ENCODE results near the gene CBARP. TPM values are rescaled to one million over a fixed set of nuclear protein-coding genes. Genes with fewer than 3 reads are reported as not detected.
"Not testable (repeated sequence)": the region's sequence is repeated elsewhere in the genome, so short reads cannot be mapped to it uniquely, and the experiment has no call there.

The CBARP gene
- total RNA-seq, 2 experiments from 2014 or later, result 0.33 to 0.46 TPM

- H3K27ac Mint-ChIP-seq, result peak overlapping the region; percentile 87
- peaks cover 22% of the 10 kb centered on the region for H3K36me3 Mint-ChIP-seq
- H3K9me3 Mint-ChIP-seq, result no peaks in the 10 kb centered on the region
- peak overlapping the region; percentile 92 for H3K4me3 Mint-ChIP-seq
- H3K4me1 Mint-ChIP-seq, result peaks cover 15% of the 10 kb centered on the region
- DNase-seq, result peak; percentile 80
- H3K27me3 Mint-ChIP-seq, result no peaks in the 10 kb centered on the region
Observed at GRCh38 chr19:1252821-1253513, 15.2 kb upstream of the CBARP start.

- no peaks in the 10 kb centered on the region for H3K9me3 Mint-ChIP-seq
- H3K4me3 Mint-ChIP-seq, result peak overlapping the region; percentile 92
- DNase-seq, result peak; percentile 83
- H3K4me1 Mint-ChIP-seq, result peaks cover 10% of the 10 kb centered on the region
- no peaks in the 10 kb centered on the region for H3K27me3 Mint-ChIP-seq
- H3K27ac Mint-ChIP-seq, result peak overlapping the region; percentile 93
- peaks cover 18% of the 10 kb centered on the region for H3K36me3 Mint-ChIP-seq
Observed at GRCh38 chr19:1252221-1252820, 14.5 kb upstream of the CBARP start.

- H3K9me3 Mint-ChIP-seq, result no peaks in the 10 kb centered on the region
- no peaks in the 10 kb centered on the region for H3K27me3 Mint-ChIP-seq
- peak overlapping the region; percentile 92 for H3K4me3 Mint-ChIP-seq
- peak overlapping the region; percentile 93 for H3K27ac Mint-ChIP-seq
- peak; percentile 73 for DNase-seq
- H3K4me1 Mint-ChIP-seq, result peaks cover 9% of the 10 kb centered on the region
- H3K36me3 Mint-ChIP-seq, result peaks cover 17% of the 10 kb centered on the region
Observed at GRCh38 chr19:1251330-1252220, 13.8 kb upstream of the CBARP start.

- H3K9me3 Mint-ChIP-seq, result no peaks in the 10 kb centered on the region
- peak overlapping the region; percentile 93 for H3K27ac Mint-ChIP-seq
Observed at GRCh38 chr19:1250437-1251260, 12.8 kb upstream of the CBARP start.

GRCh38 chr19:1249990-1250436, 12.2 kb upstream of the CBARP start:
- no peak for DNase-seq
- peak overlapping the region; percentile 77 for H3K4me3 Mint-ChIP-seq

More at GRCh38 chr19:1250437-1251260, 12.8 kb upstream of the CBARP start:
- Mint-ChIP-seq H3K36me3 (peaks cover 17% of the 10 kb centered on the region), H3K27me3 (no peaks in the 10 kb centered on the region), H3K4me3 (peak overlapping the region; percentile 92), H3K4me1 (peaks cover 9% of the 10 kb centered on the region)
- DNase-seq, result peak; percentile 57

GRCh38 chr19:1249298-1249989, 11.6 kb upstream of the CBARP start:
- peak; percentile 95 for DNase-seq
- Mint-ChIP-seq H3K4me3 (peak overlapping the region; percentile 77), H3K36me3 (peaks cover 13% of the 10 kb centered on the region), H3K27me3 (no peaks in the 10 kb centered on the region), H3K4me1 (peaks cover 7% of the 10 kb centered on the region), H3K9me3 (no peaks in the 10 kb centered on the region), H3K27ac (peak overlapping the region; percentile 67)

More at GRCh38 chr19:1249990-1250436, 12.2 kb upstream of the CBARP start:
- Mint-ChIP-seq H3K27ac (peak overlapping the region; percentile 67), H3K27me3 (no peaks in the 10 kb centered on the region), H3K4me1 (peaks cover 9% of the 10 kb centered on the region), H3K9me3 (no peaks in the 10 kb centered on the region), H3K36me3 (peaks cover 16% of the 10 kb centered on the region)

GRCh38 chr19:1248786-1249297, 11.0 kb upstream of the CBARP start:
- peaks cover 7% of the 10 kb centered on the region for H3K4me1 Mint-ChIP-seq
- H3K27ac Mint-ChIP-seq, result peak overlapping the region; percentile 80
- H3K9me3 Mint-ChIP-seq, result no peaks in the 10 kb centered on the region
- peaks cover 13% of the 10 kb centered on the region for H3K36me3 Mint-ChIP-seq
- no peaks in the 10 kb centered on the region for H3K27me3 Mint-ChIP-seq
- peak; percentile 87 for DNase-seq
- H3K4me3 Mint-ChIP-seq, result peak overlapping the region; percentile 81

- Mint-ChIP-seq H3K27ac (peak within 1 kb of the TSS; percentile 80), H3K27me3 (no peaks in the 10 kb centered on the region), H3K4me1 (peaks cover 6% of the 10 kb centered on the region), H3K9me3 (no peaks in the 10 kb centered on the region), H3K36me3 (peaks cover 9% of the 10 kb centered on the region), H3K4me3 (peak within 1 kb of the TSS; percentile 81)
- peak; percentile 79 for DNase-seq
Observed at GRCh38 chr19:1248139-1248785, 10.5 kb upstream of the CBARP start, which contains the start of gene MIDN. Gene MIDN, plus strand, starts transcription at chr19:1248583. Its CDS starts 1,714 bp downstream, at chr19:1250297.

- Mint-ChIP-seq H3K4me1 (peaks cover 10% of the 10 kb centered on the region), H3K4me3 (no peak overlapping the region), H3K36me3 (peaks cover 8% of the 10 kb centered on the region), H3K27me3 (no peaks in the 10 kb centered on the region), H3K27ac (no peak overlapping the region), H3K9me3 (no peaks in the 10 kb centered on the region)
- no peak for DNase-seq
Observed at GRCh38 chr19:1247748-1248138, 9.9 kb upstream of the CBARP start.

- H3K36me3 Mint-ChIP-seq, H3K4me3 Mint-ChIP-seq, H3K4me1 Mint-ChIP-seq, DNase-seq, H3K27ac Mint-ChIP-seq, H3K9me3 Mint-ChIP-seq, H3K27me3 Mint-ChIP-seq: not testable (repeated sequence)
Observed at GRCh38 chr19:1246265-1247087, 8.7 kb upstream of the CBARP start.

- Mint-ChIP-seq H3K27me3 (no peaks in the 10 kb centered on the region), H3K4me3 (no peak overlapping the region), H3K9me3 (no peaks in the 10 kb centered on the region), H3K27ac (no peak overlapping the region), H3K4me1 (peaks cover 16% of the 10 kb centered on the region), H3K36me3 (peaks cover 2% of the 10 kb centered on the region)
- DNase-seq, result no peak
Observed at GRCh38 chr19:1245494-1246264, 7.9 kb upstream of the CBARP start.
